Smooth muscle cell (in vitro differentiated cells): ENCODE results near the gene PLCG2. TPM values are rescaled to one million over a fixed set of nuclear protein-coding genes. Genes with fewer than 3 reads are reported as not detected.
A peak's percentile ranks its signal among the peaks of the same experiment; 100 is the strongest.

Experiments used
- DNase-seq: peaks from one replicate; lab custom pipeline; 2025; ENCODE audit not compliant: unreplicated experiment; lab: John Stamatoyannopoulos, UW
- H2AFZ ChIP-seq: fragments of 200-600 bp; sonication (generic); 2 replicates; pipeline ENCODE4 v1.6.0; 2016; ENCODE audit warnings: antibody characterized with exemption, low read depth, mild to moderate bottlenecking
- H3F3A ChIP-seq: fragments of 200-600 bp; sonication (generic); 2 replicates; pipeline ENCODE4 v1.6.0; 2017; ENCODE audit warnings: antibody characterized with exemption, low read depth
- H3K27ac ChIP-seq: fragments of 200-600 bp; sonication (generic); 2 replicates; pipeline ENCODE4 v1.5.1; 2016; ENCODE audit warnings: low read depth, mild to moderate bottlenecking
- H3K27me3 ChIP-seq: fragments of 200-600 bp; sonication (generic); 2 replicates; pipeline ENCODE4 v1.6.1; 2016; ENCODE audit warnings: low read depth, mild to moderate bottlenecking
- H3K36me3 ChIP-seq: fragments of 200-600 bp; sonication (generic); 2 replicates; pipeline ENCODE4 v1.5.1; 2016; ENCODE audit warnings: low read depth
- H3K4me1 ChIP-seq: fragments of 200-600 bp; sonication (generic); 2 replicates; pipeline ENCODE4 v1.5.1; 2016; ENCODE audit warnings: low read depth
- H3K4me2 ChIP-seq: fragments of 200-600 bp; sonication (generic); 2 replicates; pipeline ENCODE4 v1.6.0; 2016; ENCODE audit warnings: mild to moderate bottlenecking
- H3K4me3 ChIP-seq: fragments of 200-600 bp; sonication (generic); 2 replicates; pipeline ENCODE4 v1.5.1; 2016; ENCODE audit warnings: mild to moderate bottlenecking
- H3K79me2 ChIP-seq: fragments of 200-600 bp; sonication (generic); 2 replicates; pipeline ENCODE4 v1.6.0; 2016; ENCODE audit warnings: low read depth, mild to moderate bottlenecking
- H3K9ac ChIP-seq: fragments of 200-600 bp; sonication (generic); 2 replicates; pipeline ENCODE4 v1.6.0; 2016; ENCODE audit warnings: low read depth
- H3K9me3 ChIP-seq: fragments of 200-600 bp; sonication (generic); replicated peaks from 2 replicates; pipeline ENCODE4 v1.5.1; 2016; ENCODE audit warnings: low read depth
- H4K20me1 ChIP-seq: fragments of 200-600 bp; sonication (generic); 2 replicates; pipeline ENCODE4 v1.6.0; 2016; ENCODE audit warnings: low read depth
- WGBS: methylation state at CpG from one replicate; pipeline ENCODE4 v1.1.7; 2016; ENCODE audit warnings: low lambda C conversion rate; 5-methylcytosine and 5-hydroxymethylcytosine counted together
- polyA plus RNA-seq: library from polyadenylated mRNA; unstranded; fragments of >200 nt; fragmentation: Nextera tagmentation; extraction: Ambion mirVana; gene quantifications from 2 replicates; pipeline ENCODE4 v1.2.1, GENCODE V29; 2016
- total RNA-seq: library from RNA; depleted of rRNA; stranded (reverse); fragments of >200 nt; gene quantifications from 2 replicates; pipeline ENCODE4 v1.2.3, GENCODE V29; 2014
- TF ChIP-seq, protein P1 (sequence below): fragments of 200-600 bp; sonication (generic); IDR thresholded peaks from 2 replicates; pipeline ENCODE4 v1.5.1; 2017; ENCODE audit warnings: borderline replicate concordance, mild to moderate bottlenecking, antibody characterized with exemption; ENCODE audit not compliant: insufficient read depth, poor library complexity, severe bottlenecking

The PLCG2 gene
- total and polyA plus RNA-seq, 2 experiments from 2014 or later = 1.7 TPM; not detected in 1

DNA sequence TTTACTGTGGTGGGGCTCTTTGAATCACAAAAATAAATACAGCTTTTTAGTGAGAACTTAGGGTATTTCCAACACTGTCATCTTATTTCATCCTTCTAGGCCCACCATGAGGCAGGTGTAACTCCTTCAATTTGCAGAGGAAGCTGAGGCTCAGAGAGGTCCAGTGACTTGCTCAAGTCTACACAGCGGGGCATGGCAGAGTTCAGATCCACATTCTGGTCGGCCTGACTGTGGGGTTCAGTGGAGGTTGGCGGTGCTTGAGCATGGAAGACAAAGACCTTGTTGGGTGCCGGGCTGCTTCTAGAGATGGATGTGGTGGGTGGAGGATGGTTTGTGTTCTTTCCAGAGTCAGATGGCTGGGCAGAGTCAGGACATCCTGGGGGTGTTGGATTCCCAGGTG lies 39.8 kb downstream of the PLCG2 start:
- Histone ChIP-seq H3K27ac (no peak overlapping the region), H3K79me2 (no peaks in the 10 kb centered on the region), H3K9ac (no peak overlapping the region), H2AFZ (no peak overlapping the region), H3K4me3 (no peak overlapping the region), H3K27me3 (no peaks in the 10 kb centered on the region), H3K36me3 (no peaks in the 10 kb centered on the region), H4K20me1 (no peaks in the 10 kb centered on the region), H3F3A (no peaks in the 10 kb centered on the region), H3K9me3 (no peaks in the 10 kb centered on the region), H3K4me1 (peaks cover 8% of the 10 kb centered on the region), H3K4me2 (no peak overlapping the region)
- no peak for DNase-seq
- WGBS = 94% methylated on average over 4 of the region's 4 CpGs
- TF ChIP-seq, protein P1, sequence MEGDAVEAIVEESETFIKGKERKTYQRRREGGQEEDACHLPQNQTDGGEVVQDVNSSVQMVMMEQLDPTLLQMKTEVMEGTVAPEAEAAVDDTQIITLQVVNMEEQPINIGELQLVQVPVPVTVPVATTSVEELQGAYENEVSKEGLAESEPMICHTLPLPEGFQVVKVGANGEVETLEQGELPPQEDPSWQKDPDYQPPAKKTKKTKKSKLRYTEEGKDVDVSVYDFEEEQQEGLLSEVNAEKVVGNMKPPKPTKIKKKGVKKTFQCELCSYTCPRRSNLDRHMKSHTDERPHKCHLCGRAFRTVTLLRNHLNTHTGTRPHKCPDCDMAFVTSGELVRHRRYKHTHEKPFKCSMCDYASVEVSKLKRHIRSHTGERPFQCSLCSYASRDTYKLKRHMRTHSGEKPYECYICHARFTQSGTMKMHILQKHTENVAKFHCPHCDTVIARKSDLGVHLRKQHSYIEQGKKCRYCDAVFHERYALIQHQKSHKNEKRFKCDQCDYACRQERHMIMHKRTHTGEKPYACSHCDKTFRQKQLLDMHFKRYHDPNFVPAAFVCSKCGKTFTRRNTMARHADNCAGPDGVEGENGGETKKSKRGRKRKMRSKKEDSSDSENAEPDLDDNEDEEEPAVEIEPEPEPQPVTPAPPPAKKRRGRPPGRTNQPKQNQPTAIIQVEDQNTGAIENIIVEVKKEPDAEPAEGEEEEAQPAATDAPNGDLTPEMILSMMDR = no peak

DNA sequence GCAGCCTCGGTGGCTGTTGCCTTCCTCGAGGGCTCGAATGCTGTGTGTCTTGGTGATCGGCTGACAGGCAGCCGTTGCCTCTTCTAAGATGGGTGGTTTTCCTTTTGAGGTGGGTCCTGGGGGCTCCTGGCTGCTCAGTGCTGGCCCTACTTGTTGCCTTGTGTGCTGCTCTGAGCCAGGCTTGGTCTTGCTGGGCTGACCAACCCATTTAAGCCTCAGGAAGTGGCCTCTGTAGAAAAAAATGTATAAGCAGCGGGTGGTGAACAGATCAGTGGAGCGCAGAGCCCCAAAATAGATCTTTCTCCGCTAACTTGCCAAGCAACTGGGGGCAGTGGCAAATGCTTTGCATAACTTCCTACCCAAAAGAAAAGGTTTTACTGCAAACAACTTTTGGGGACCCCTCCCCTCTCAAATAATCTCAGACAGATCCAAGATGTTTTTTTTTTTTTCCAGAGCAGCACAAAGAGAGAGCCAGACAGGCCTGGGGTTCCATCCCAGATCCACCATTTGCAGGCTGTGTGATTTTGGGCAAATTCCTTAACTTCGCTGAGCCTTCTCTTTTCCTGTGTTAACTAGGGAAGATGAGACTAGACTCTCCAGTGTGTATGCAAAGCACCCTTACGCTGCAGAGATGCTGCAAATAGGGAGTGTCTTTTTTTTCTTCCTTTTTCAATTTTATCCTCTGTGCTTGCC lies 42.5 kb downstream of the PLCG2 start:
- Histone ChIP-seq H3K9ac (no peak overlapping the region), H3F3A (no peaks in the 10 kb centered on the region), H3K27ac (no peak overlapping the region), H3K4me2 (no peak overlapping the region), H3K36me3 (no peaks in the 10 kb centered on the region), H3K4me1 (peaks cover 8% of the 10 kb centered on the region), H3K9me3 (no peaks in the 10 kb centered on the region), H4K20me1 (no peaks in the 10 kb centered on the region), H3K27me3 (no peaks in the 10 kb centered on the region), H3K79me2 (no peaks in the 10 kb centered on the region), H2AFZ (no peak overlapping the region), H3K4me3 (no peak overlapping the region)
- TF ChIP-seq, protein P1 = no peak
- whole genome bisulfite sequencing = 83% methylated on average over 10 of the region's 10 CpGs
- DNase-seq = no peak

DNA sequence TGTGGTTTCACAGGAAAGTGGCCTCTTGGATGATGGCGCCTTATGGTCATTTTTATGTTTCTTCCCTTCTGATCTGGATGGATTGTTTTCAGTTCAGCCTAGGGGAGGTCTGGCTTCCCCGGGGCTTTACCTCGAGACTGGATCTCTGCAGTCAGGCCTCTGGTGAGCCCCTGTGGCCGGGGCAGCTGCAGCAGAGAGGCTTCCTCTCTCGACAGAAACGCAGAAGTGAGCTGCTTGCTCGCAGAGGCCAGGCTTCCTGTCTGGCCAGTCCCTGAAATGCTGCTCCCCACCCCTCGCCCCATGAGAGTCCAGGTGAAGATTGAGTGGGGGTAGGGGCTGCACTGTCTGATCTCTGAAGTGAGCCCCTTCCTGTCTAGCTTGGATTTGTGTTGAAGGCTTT lies 44.0 kb downstream of the PLCG2 start:
- H3K36me3 ChIP-seq = no peaks in the 10 kb centered on the region
- H4K20me1 ChIP-seq = no peaks in the 10 kb centered on the region
- no peak overlapping the region for H3K4me2 ChIP-seq
- H3K4me3 ChIP-seq = no peak overlapping the region
- no peaks in the 10 kb centered on the region for H3K27me3 ChIP-seq
- TF ChIP-seq, protein P1 = no peak
- peaks cover 8% of the 10 kb centered on the region for H3K4me1 ChIP-seq
- no peak overlapping the region for H3K9ac ChIP-seq
- H3K27ac ChIP-seq = no peak overlapping the region
- no peaks in the 10 kb centered on the region for H3K79me2 ChIP-seq
- H2AFZ ChIP-seq = peak overlapping the region; percentile 69
- no peaks in the 10 kb centered on the region for H3F3A ChIP-seq
- 31% methylated on average over 8 of the region's 8 CpGs for WGBS
- no peaks in the 10 kb centered on the region for H3K9me3 ChIP-seq
- DNase-seq = no peak

DNA sequence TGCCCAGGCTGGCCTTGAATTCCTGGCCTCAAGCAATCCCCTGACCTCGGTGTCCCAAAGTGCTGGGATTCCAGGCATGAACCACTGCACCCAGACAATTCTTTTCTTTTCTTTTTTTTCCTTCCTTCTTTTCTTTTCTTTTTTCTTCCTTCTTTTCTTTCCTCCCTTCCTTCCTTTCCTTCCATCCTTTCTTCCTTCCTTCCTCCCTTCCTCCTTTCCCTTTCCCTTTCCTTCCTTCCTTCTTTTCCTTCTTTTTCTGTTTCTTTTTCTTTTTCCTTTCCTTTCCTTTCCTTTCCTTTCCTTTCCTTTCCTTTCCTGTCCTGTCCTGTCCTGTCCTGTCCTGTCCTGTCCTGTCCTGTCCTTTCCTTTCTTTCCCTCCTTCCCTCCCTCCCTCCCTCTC lies 44.6 kb downstream of the PLCG2 start:
- Histone ChIP-seq H3K9me3 (no peaks in the 10 kb centered on the region), H3K36me3 (no peaks in the 10 kb centered on the region), H3K9ac (no peak overlapping the region), H3K79me2 (no peaks in the 10 kb centered on the region), H3K4me1 (peaks cover 8% of the 10 kb centered on the region), H3K27ac (no peak overlapping the region), H3K27me3 (no peaks in the 10 kb centered on the region), H3K4me2 (no peak overlapping the region), H4K20me1 (no peaks in the 10 kb centered on the region), H2AFZ (no peak overlapping the region), H3K4me3 (no peak overlapping the region), H3F3A (no peaks in the 10 kb centered on the region)
- DNase-seq = no peak
- WGBS = 87% methylated on average over 1 of the region's 1 CpG
- TF ChIP-seq, protein P1 = no peak
